C4-2B (cell line): ENCODE data around the gene CTTN.

Source experiments
- ZFX ChIP-seq: fragments of 450-650 bp; IDR thresholded peaks from 2 replicates; pipeline ENCODE4 v1.6.1; 2017
- TF ChIP-seq, protein P1 (sequence below): fragments of 450-650 bp; conservative IDR thresholded peaks from 2 replicates; pipeline ENCODE4 v1.5.1; 2017; ENCODE audit warnings: mild to moderate bottlenecking

DNA sequence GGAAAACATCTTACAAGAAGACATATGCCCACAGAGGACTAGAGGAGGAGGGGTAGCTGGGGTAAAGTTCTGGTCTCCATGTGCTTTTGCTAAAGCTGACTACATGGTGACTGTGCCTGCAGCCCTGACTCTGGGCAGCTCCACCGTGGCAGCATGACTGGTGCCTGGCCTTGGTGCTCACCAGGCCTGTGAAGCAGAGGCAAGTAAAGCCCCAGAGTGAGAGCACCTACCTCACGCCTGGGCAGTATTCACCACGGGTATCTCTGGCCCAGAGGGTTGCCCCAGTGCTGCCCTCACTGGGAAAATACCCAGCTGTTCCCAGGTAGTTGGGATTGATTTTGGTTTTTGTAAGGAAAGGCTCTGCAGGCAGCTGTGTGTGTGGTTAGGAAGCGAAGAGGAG is 78.3 kb downstream of the CTTN start:
- TF ChIP-seq, protein P1, sequence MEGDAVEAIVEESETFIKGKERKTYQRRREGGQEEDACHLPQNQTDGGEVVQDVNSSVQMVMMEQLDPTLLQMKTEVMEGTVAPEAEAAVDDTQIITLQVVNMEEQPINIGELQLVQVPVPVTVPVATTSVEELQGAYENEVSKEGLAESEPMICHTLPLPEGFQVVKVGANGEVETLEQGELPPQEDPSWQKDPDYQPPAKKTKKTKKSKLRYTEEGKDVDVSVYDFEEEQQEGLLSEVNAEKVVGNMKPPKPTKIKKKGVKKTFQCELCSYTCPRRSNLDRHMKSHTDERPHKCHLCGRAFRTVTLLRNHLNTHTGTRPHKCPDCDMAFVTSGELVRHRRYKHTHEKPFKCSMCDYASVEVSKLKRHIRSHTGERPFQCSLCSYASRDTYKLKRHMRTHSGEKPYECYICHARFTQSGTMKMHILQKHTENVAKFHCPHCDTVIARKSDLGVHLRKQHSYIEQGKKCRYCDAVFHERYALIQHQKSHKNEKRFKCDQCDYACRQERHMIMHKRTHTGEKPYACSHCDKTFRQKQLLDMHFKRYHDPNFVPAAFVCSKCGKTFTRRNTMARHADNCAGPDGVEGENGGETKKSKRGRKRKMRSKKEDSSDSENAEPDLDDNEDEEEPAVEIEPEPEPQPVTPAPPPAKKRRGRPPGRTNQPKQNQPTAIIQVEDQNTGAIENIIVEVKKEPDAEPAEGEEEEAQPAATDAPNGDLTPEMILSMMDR, result no peak
- TF ChIP-seq ZFX, result no peak
